Measurements from ENCODE around the gene RYR1.

RYR1 gene

DNA sequence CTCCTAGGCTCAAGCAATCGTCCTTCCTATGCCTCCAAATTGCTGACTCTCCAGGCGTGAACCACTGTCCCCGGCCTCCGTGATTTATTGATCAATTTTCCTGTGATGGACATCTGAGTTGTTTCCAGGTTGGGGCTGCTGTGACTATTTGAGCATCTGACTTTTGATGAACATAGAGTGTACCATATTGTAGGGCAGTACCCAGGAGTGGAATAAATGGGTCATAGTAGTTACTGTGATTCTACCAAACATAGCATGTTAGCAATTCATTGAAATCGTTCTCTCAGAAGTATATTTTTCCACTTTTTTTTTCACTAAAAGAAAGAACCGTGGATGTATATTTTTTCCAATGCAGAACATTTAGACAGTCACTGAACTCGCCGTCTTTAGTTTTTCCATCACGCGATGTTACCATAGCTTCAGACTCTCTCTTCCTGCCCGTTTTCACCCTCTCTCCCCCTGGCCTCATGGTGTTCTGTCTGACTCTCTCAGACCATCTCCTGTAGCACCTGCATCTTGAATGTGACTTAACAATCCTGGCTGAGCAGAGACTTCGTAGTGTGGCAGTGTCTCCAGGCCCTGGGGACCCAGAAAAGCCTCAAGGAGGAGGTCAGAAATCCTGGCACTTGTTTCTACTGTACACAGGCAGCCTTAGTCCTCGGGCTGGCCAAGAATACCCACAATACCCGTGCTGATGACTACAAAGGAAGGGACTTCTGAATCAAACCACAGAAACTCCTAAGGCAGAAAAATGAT lies 4.3 kb upstream of the RYR1 start:
- FAIRE-seq = no peak

DNA sequence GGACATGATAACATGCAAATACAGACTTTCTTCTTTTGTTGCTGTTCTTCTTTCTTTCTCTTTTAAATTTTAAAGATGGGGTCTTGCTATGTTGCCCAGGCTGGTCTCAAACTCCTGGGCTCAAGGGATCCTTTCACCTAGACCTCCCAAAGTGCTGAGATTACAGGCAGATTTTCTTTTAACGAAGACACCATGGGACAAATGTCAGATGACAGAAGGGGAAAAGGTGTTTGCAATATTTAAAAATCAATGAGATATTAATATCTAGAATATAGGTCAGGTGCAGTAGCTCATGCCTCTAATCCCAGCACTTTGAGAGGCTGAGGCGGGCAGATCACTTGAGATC lies 3.7 kb upstream of the RYR1 start:
- no peak for FAIRE-seq

DNA sequence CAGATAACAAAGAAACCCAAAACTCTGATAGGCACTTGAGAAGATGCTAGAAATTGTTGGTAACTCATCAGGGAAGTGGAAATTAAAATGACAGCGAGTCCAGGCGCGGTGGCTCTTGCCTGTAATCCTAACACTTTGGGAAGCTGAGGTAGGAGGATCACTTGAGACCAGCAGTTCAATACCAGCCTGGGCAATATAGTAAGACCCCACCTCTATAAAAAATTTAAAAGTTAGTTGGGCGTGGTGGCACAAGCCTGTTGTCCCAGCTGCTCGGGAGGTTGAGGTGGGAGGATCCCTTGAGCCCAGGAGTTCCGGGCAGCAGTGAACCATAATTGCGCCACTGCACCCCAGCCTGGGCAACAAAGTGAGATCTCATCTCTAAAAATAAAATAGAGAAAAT lies 2.6 kb upstream of the RYR1 start:
- no peak for FAIRE-seq

DNA sequence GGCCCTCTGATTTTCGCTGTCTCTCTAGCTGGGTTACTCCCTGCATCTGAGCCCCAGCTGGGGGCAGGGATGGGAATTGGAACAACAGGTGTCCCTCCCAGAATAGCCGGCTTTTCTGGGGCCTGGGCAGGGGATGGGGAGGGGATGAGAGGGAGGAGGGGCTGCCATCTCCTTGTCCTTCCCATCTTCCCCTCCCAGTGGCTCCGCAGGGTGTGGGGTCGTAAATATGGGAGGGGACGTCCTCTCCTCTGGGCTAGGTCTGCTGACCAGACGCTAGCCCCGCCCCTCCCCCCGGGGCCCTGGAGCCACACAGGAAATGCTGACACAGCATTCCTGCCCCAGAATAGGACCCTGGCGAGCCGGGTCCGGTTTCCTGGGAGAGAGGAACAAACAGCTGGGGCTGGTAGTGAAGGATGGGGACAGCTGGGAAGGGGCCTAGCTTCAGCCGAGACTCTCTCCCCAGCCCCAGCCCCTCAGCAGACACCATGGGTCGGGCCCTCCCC lies 1.1 kb downstream of the RYR1 start:
- FAIRE-seq = no peak

DNA sequence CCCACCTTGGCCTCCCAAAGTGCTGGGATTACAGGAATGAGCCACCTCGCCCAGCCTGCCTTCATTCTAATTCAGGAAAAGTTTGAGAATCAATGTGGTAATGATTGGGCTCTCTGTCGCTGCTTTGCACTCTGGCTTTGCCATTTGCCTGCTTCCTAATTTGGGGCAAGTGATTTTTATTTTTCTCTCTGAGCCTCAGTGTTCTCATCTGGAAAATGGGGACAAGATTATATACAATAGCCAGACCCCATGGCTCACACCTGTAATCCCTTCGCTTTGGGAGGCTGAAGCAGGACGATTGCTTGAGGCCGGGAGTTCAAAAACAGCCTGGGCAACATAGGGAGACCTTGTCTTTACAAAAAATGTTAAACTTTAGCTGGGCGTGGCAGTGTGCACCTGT lies 3.8 kb downstream of the RYR1 start:
- FAIRE-seq = no peak

- no peak for FAIRE-seq
Measured at GRCh38 chr19:38437917-38438316, 4.4 kb downstream of the RYR1 start.

DNA sequence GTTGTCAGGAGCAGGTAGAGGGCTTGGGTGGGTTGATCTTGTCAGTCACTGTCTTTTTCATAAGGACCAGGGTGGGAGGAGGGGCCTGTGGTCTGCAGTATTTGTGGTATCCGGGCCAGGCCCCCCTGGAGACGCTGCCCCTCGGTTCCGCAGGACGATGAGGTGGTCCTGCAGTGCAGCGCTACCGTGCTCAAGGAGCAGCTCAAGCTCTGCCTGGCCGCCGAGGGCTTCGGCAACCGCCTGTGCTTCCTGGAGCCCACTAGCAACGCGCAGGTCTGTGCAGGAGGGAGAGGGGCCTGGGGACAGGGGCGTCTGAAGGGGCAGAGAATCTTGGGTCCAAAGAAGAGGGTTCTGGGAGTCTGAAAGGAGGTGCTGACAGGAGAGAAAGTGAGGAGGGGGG lies 7.1 kb downstream of the RYR1 start:
- no peak for FAIRE-seq

- no peak for FAIRE-seq
Measured at GRCh38 chr19:38441657-38442348, 8.3 kb downstream of the RYR1 start.

- FAIRE-seq = no peak
Measured at GRCh38 chr19:38442736-38443135, 9.2 kb downstream of the RYR1 start.

- no peak for FAIRE-seq
Measured at GRCh38 chr19:38443458-38443999, 10.0 kb downstream of the RYR1 start.

GRCh38 chr19:38444026-38444425 lies 10.5 kb downstream of the RYR1 start:
- no peak for FAIRE-seq

DNA sequence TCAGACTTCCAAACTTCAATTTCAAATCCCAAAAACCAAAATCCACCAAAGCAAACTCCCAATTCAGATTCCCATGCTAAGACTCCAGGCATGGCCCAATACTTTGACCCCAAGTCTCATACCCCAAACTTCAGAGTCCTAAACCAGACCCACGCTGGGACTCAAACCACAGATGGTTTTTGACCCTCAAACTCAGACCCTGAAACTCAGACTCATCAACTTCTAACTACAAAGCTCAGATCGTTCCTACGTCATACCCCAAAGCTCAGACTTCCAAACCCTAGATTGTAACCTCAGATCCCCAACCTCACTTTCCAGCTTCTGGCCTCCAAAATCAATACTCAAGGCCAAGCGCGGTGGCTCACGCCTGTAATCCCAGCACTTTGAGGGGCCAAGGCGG lies 11.9 kb downstream of the RYR1 start:
- FAIRE-seq = no peak

DNA sequence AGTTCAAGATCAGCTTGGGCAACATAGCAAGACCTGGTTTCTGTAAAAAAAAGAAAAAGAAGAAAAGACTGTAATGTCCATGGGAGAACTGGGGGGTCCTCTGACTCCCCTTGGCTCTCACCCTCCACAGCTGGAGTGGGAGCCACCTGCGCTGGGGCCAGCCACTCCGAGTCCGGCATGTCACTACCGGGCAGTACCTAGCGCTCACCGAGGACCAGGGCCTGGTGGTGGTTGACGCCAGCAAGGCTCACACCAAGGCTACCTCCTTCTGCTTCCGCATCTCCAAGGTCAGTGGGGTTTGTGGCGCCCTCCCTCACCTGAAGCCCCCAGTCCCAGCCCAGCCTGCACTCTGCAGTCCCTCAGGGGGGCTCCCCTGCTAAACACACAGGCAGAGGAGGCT lies 14.7 kb downstream of the RYR1 start:
- no peak for FAIRE-seq

DNA sequence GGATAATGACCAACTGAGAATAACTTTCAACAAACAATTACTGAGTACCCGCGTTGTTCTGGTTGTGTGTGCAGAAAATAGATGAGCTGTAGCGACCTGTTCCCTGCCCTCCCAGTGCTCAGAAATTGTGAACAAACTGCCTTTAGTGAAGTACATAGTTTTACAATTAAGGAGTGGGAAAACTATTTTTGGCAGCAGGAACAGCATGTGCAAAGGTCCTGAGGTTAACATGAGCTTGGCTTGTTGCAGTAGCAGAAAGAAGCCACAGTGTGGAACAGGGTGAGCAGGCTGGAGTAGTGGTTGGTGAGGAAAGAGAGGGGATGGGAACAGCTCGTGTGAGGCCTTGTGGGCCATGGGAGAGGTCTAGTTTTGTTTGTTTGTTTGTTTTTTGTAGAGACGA lies 16.0 kb downstream of the RYR1 start:
- no peak for FAIRE-seq

DNA sequence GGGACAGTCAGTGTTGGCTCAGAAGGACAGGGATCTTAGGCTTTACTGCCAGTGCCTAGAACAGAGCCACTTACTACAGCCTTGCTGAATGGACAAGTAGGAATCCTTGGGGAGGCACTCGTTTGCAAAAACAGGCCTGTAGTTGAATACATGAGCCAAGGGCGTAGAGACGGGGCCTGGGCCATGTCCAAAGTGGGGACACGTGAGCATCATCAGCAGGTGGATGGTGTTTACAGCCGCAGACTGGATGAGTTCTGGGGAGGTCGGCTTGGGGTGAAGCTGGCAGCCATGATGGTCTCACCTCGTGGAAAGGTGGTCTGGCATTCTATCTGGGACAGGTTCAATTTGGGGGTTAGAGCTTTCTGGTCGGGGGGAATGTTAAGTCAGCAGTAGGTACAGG lies 17.5 kb downstream of the RYR1 start:
- FAIRE-seq = no peak

DNA sequence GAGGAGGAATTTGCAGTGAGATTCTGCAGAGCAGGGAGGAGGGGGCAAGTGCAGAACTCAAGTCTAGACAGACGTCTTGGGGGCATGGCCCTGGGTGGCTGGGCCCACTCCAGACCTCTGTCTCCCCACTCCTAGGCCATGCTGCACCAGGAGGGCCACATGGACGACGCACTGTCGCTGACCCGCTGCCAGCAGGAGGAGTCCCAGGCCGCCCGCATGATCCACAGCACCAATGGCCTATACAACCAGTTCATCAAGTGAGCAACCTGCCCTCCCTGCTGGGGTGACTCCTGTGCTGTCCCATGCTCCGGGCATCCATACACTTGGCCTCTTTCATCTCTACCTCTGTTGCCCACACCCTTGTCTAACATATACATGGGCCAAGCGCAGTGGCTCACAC lies 18.1 kb downstream of the RYR1 start:
- no peak for FAIRE-seq

DNA sequence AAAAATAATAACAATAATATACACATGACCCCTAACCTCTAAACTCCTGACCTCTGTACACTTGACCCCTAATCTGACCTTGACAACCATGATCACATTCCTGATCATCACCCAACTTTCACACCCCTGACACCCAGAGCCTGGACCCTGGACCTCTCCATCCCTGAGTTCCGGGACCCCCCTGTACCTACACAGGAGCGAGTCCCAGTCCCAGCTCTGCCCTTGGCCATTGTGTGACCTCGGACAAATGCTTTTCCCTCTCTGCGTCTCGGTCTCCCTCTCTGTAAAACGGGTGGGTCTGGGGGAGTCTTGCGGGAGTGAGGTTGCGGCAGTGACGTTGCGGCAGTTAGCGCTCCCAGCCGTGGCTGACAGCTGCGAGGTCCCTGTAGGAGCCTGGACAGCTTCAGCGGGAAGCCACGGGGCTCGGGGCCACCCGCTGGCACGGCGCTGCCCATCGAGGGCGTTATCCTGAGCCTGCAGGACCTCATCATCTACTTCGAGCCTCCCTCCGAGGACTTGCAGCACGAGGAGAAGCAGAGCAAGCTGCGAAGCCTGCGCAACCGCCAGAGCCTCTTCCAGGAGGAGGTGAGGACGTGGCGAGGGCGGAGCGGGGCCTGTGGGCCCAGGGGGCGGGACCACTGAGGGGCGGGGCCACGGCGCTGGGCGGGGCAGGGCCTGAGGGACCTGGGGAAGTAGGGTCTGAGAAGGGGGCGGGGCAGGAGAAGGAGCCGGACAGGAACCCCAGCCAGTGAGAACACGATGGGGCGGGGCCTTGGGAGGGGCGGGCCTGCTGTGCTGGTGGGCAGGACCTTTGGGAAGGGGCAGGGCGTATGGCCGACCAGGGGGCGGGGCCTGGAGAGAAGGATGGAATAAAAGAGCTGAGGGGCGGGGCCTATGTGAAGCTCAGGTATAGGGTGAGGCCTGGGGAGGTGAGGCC lies 19.2 kb downstream of the RYR1 start:
- no peak for FAIRE-seq

GRCh38 chr19:38453596-38453995 lies 20.1 kb downstream of the RYR1 start:
- no peak for FAIRE-seq

GRCh38 chr19:38455031-38455430 lies 21.5 kb downstream of the RYR1 start:
- FAIRE-seq = no peak

DNA sequence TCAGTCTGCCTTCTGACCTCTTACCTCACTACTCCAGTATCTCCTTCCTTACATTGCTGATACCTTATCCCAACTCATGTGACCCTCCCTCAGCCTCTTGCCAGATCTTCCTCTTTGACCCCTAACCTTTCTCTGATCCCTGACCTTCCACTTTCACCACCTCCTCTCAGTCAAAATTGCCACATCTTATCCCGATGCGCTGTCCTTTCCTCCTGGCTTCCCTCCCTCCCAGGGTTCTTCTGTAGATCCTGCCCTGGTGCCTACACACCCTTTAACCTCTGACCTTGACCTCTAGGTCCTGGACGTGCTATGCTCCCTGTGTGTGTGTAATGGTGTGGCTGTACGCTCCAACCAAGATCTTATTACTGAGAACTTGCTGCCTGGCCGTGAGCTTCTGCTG lies 23.7 kb downstream of the RYR1 start:
- FAIRE-seq = no peak

- no peak for FAIRE-seq
Measured at GRCh38 chr19:38457690-38458405, 24.4 kb downstream of the RYR1 start.

GRCh38 chr19:38458991-38459390 lies 25.5 kb downstream of the RYR1 start:
- no peak for FAIRE-seq

DNA sequence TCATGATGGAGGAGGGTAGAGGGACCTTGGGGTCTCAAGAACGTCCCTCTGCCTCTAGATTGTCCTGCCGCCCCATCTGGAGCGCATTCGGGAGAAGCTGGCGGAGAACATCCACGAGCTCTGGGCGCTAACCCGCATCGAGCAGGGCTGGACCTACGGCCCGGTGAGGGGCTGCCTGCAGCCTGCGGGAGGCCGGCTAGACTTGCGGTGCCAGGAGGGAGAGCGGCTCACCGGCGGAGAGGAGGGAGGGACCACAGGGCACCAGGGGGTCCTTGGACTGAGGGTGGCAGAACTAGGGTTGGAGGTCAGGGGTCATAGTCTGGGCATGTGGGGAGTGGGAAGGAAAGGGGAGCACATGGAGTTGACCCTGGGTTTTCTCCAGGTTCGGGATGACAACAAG lies 29.9 kb downstream of the RYR1 start:
- no peak for FAIRE-seq

Data from islet of Langerhans (tissue), 1 donor.